Tibial artery (tissue), 4 donors: ENCODE data around the gene GNPNAT1.

Experiments used
- DNase-seq, 2 donors: peaks; one replicate each; pipeline ENCODE4 v3.0.0-alpha.2; 2019
- H3K27ac ChIP-seq, 2 donors: fragments of 200-600 bp; sonication (generic) in 1 of 2; 1 replicate in 1 of 2; 2 replicates in 1 of 2; pipeline ENCODE4 v1.5.1; 2018 to 2019; ENCODE audit warnings: mild to moderate bottlenecking in 1 of 2
- H3K27me3 ChIP-seq, 2 donors: fragments of 200-600 bp; sonication (generic) in 1 of 2; one replicate each; pipeline versions ENCODE4 v1.5.1 to v1.6.0; 2016 to 2019
- H3K36me3 ChIP-seq, 3 donors: fragments of 200-600 bp; sonication (generic) in 2 of 3; one replicate each; pipeline ENCODE4 v1.5.1; 2016 to 2019; ENCODE audit warnings: mild to moderate bottlenecking in 2 of 3
- H3K4me1 ChIP-seq, 4 donors: fragments of 200-600 bp; sonication (generic) in 2 of 4; 1 replicate in 3 of 4; 2 replicates in 1 of 4; pipeline ENCODE4 v1.5.1; 2016 to 2019
- H3K4me3 ChIP-seq, 2 donors: fragments of 200-600 bp; sonication (generic) in 1 of 2; 1 replicate in 1 of 2; 2 replicates in 1 of 2; pipeline ENCODE4 v1.5.1; 2018 to 2019; ENCODE audit warnings: mild to moderate bottlenecking in 2 of 2
- H3K9me3 ChIP-seq, 3 donors: fragments of 200-600 bp; sonication (generic) in 1 of 3; one replicate each; pipeline ENCODE4 v1.5.1; 2016 to 2019
- CTCF ChIP-seq, 2 experiments: fragments of 200-600 bp in 1 of 2; fragments of 450-650 bp in 1 of 2; IDR thresholded peaks; one replicate each; pipeline ENCODE4 v1.5.1; 2017 to 2019; ENCODE audit warnings: antibody characterized with exemption in 2 of 2, mild to moderate bottlenecking in 1 of 2, moderate library complexity in 1 of 2
- intact Hi-C: fragments of 100-400 bp; cut with DNase I; formaldehyde crosslinking; loops from one replicate; pipeline ENCODE4 v1.15.0; 2023; ENCODE audit warnings: low total_unique reads

GNPNAT1 gene

DNA sequence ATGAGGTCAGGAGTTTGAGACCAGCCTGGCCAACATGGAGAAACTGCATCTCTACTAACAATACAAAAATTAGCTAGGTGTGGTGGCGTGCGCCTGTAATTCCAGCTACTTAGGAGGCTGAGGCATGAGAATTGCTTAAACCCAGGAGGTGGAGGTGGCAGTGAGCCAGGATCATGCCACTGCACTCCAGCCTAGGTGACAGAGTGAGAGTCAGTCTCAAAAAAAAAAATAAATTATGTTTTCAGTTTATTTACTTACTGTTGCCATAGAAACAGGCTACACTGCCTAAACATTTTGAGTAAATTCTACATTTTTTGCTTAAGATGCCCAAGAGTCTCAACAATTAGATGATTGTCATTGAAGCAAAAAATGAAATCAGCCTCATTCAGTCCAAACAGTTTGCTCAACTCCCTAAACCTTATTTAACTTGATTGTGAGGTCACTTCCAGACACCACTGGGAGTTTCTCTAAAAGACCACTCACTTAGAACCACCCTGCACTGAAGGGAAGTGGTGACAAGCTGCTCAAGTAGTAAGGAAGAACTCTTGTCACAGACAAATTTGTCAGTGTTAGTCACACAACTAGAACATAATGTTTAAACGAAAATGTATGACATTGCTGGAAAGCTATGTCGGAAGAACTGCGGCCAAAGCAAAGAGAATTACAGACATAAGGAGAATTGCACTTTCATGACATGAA lies 9.8 kb upstream of the GNPNAT1 start:
- intact Hi-C loops, result loop anchor here (5.0 kb wide), 1 partner anchor 1319 kb away; no protein-coding TSS in a partner anchor
- Histone ChIP-seq H3K36me3 (no peaks in the 10 kb centered on the region), H3K27me3 (no peaks in the 10 kb centered on the region), H3K4me1 (peaks cover 0 to 45% (median 0%) of the 10 kb centered on the region in 4 donors), H3K4me3 (peak overlapping the region in 1 of 2 donors; percentile 7), H3K9me3 (no peaks in the 10 kb centered on the region), H3K27ac (peak overlapping the region; percentile 69 to 79)
- TF ChIP-seq CTCF (IDR thresholded peaks at IDR 0.05), result no peak
- no peak for DNase-seq

GRCh38 chr14:52798826-52799225 lies 7.4 kb upstream of the GNPNAT1 start:
- intact Hi-C loops, result no loop called here
- no peak for TF ChIP-seq CTCF (IDR thresholded peaks at IDR 0.05)
- H3K4me1 ChIP-seq, result peaks cover 0 to 45% (median 0%) of the 10 kb centered on the region in 4 donors

GRCh38 chr14:52797653-52798052 lies 6.2 kb upstream of the GNPNAT1 start:
- H3K36me3 ChIP-seq, result no peaks in the 10 kb centered on the region
- intact Hi-C loops, result no loop called here
- no peak overlapping the region for H3K4me3 ChIP-seq
- no peaks in the 10 kb centered on the region for H3K27me3 ChIP-seq
- peaks cover 0 to 46% (median 0%) of the 10 kb centered on the region in 4 donors for H3K4me1 ChIP-seq
- DNase-seq, result no peak
- H3K27ac ChIP-seq, result no peak overlapping the region
- no peaks in the 10 kb centered on the region for H3K9me3 ChIP-seq
- no peak for TF ChIP-seq CTCF (IDR thresholded peaks at IDR 0.05)

More at GRCh38 chr14:52798826-52799225, 7.4 kb upstream of the GNPNAT1 start:
- Histone ChIP-seq H3K27me3 (no peaks in the 10 kb centered on the region), H3K36me3 (no peaks in the 10 kb centered on the region), H3K9me3 (no peaks in the 10 kb centered on the region), H3K27ac (peak overlapping the region; percentile 11 to 39), H3K4me3 (no peak overlapping the region)
- DNase-seq, result no peak

GRCh38 chr14:52793061-52793460 lies 1.7 kb upstream of the GNPNAT1 start:
- Histone ChIP-seq H3K27me3 (no peaks in the 10 kb centered on the region), H3K4me1 (peaks cover 0 to 37% (median 15%) of the 10 kb centered on the region in 4 donors), H3K4me3 (no peak overlapping the region), H3K27ac (peak overlapping the region in 1 of 2 donors; percentile 94), H3K9me3 (no peaks in the 10 kb centered on the region), H3K36me3 (no peaks in the 10 kb centered on the region)
- DNase-seq, result no peak
- no peak for TF ChIP-seq CTCF (IDR thresholded peaks at IDR 0.05)
- intact Hi-C loops, result loop anchor here (5.0 kb wide), 1 partner anchor 61 kb away; the partner anchor contains the start of gene STYX

DNA sequence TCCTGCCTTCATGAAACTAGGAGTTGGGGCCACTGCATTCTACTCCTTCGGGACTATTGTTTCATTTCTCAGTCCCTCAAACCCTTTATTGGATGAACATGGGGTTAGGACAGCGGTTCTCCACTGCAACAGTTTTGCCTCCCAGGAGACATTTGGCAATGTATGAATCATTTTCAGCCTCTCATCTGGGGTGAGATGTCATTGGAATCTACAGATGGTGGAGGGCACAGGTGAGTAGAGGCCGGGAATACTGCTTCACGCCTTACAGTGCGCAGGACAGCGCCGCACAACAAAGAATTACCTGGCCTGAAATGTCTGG lies 649 bp upstream of the GNPNAT1 start:
- DNase-seq, result no peak
- no peaks in the 10 kb centered on the region for H3K9me3 ChIP-seq
- no peak for TF ChIP-seq CTCF (IDR thresholded peaks at IDR 0.05)
- H3K4me3 ChIP-seq, result peak overlapping the region; percentile 60 to 85
- H3K36me3 ChIP-seq, result no peaks in the 10 kb centered on the region
- H3K27me3 ChIP-seq, result no peaks in the 10 kb centered on the region
- peaks cover 0 to 38% (median 15%) of the 10 kb centered on the region in 4 donors for H3K4me1 ChIP-seq
- peak overlapping the region; percentile 79 to 94 for H3K27ac ChIP-seq
- intact Hi-C loops, result loop anchor here (5.0 kb wide), 1 partner anchor 60 kb away; the partner anchor contains the start of gene STYX
